ENCODE results near the gene SLC22A23. TPM values are rescaled to one million over a fixed set of nuclear protein-coding genes. Genes with fewer than 3 reads are reported as not detected.

SLC22A23 gene
- total RNA-seq, 1 donor from 2014 or later: 0.95 TPM

- POLR2A ChIA-PET: no interaction called here
- Mint-ChIP-seq H3K4me1 (no peaks in the 10 kb centered on the region), H3K27me3 (no peaks in the 10 kb centered on the region), H3K9me3 (no peaks in the 10 kb centered on the region), H3K27ac (no peak overlapping the region), H3K36me3 (ENCODE audit: low read depth) (peaks cover 3% of the 10 kb centered on the region), H3K4me3 (no peak overlapping the region)
- CTCF ChIA-PET: no interaction called here
- intact Hi-C loops (cut with micrococcal nuclease): no loop called here
- no peak for ATAC-seq (ENCODE audit: low read depth)
- TF ChIP-seq, protein P1, sequence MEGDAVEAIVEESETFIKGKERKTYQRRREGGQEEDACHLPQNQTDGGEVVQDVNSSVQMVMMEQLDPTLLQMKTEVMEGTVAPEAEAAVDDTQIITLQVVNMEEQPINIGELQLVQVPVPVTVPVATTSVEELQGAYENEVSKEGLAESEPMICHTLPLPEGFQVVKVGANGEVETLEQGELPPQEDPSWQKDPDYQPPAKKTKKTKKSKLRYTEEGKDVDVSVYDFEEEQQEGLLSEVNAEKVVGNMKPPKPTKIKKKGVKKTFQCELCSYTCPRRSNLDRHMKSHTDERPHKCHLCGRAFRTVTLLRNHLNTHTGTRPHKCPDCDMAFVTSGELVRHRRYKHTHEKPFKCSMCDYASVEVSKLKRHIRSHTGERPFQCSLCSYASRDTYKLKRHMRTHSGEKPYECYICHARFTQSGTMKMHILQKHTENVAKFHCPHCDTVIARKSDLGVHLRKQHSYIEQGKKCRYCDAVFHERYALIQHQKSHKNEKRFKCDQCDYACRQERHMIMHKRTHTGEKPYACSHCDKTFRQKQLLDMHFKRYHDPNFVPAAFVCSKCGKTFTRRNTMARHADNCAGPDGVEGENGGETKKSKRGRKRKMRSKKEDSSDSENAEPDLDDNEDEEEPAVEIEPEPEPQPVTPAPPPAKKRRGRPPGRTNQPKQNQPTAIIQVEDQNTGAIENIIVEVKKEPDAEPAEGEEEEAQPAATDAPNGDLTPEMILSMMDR (IDR thresholded peaks at IDR 0.05): no peak
- no peak for DNase-seq
Observed at GRCh38 chr6:3287308-3287707, 169.5 kb downstream of the SLC22A23 start.

DNA sequence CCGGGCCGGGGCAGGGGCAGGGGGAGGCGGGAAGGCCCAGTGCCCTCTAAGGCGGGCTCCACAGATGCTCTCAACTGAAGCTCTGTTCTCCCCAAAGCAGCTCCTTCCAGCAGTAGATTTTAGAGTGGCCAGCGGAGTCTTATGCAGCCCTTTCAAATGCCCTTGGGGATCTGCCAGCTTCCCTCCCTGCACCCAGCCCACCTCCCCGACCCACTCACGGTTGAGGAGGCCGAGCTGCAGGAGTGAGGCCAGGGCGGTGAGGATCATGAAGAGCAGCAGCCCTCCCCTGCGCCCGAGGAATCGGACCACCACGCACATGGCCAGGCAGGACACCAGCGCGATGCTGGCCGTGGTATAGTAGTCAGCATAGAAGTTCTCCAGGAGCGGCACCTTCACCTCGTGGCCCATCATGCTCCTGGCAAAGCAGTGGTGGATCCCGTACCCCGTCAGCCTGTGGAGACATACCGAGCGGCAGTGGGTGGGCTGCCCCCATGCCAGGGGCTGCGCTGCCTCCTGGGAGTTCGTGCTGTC, 170.1 kb downstream of the SLC22A23 start:
- Mint-ChIP-seq H3K27me3 (no peaks in the 10 kb centered on the region), H3K9me3 (no peaks in the 10 kb centered on the region), H3K27ac (no peak overlapping the region), H3K36me3 (ENCODE audit: low read depth) (peaks cover 3% of the 10 kb centered on the region), H3K4me1 (no peaks in the 10 kb centered on the region), H3K4me3 (no peak overlapping the region)
- intact Hi-C loops (cut with micrococcal nuclease): no loop called here
- TF ChIP-seq, protein P1 (IDR thresholded peaks at IDR 0.05): no peak
- CTCF ChIA-PET: no interaction called here
- ATAC-seq (ENCODE audit: low read depth) (no peak), DNase-seq (no peak)
- POLR2A ChIA-PET: no interaction called here

DNA sequence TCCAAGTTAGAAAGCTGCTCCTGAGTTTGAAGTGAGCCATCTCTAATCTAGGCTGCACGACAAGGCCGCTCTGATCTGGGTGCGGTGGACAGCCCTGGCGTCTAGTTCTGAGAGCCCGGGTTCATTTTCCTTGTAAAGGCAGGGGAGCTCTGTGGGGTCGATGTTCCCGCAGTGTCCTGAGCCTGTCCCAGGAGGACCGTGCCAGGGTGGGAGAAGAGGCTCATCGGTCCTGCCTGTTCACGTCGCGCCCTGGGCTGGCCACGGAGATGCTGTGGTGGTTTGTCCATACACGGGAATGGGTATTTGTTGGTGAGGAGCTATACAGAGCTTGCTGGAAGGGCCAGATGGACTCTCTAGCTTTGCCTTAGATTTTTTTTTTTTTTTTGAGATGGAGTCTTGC, 171.1 kb downstream of the SLC22A23 start:
- Mint-ChIP-seq H3K27ac (no peak overlapping the region), H3K36me3 (ENCODE audit: low read depth) (peaks cover 3% of the 10 kb centered on the region), H3K9me3 (no peaks in the 10 kb centered on the region), H3K4me1 (no peaks in the 10 kb centered on the region), H3K27me3 (no peaks in the 10 kb centered on the region), H3K4me3 (no peak overlapping the region)
- TF ChIP-seq, protein P1 (IDR thresholded peaks at IDR 0.05): no peak
- no peak for ATAC-seq (ENCODE audit: low read depth)
- intact Hi-C loops (cut with micrococcal nuclease): no loop called here
- DNase-seq: no peak
- POLR2A ChIA-PET: no interaction called here
- CTCF ChIA-PET: no interaction called here

GRCh38 chr6:3285049-3285639, 171.7 kb downstream of the SLC22A23 start:
- ChIA-PET POLR2A (no interaction called here), CTCF (interaction anchor here (1.9 kb wide), 1 partner anchor 447 kb away, joined by 5 read pairs; no protein-coding TSS in a partner anchor)

GRCh38 chr6:3284436-3284876, 172.4 kb downstream of the SLC22A23 start:
- CTCF ChIA-PET: interaction anchor here (1.9 kb wide), 1 partner anchor 448 kb away, joined by 5 read pairs; no protein-coding TSS in a partner anchor
- Mint-ChIP-seq H3K4me3 (no peak overlapping the region), H3K27me3 (no peaks in the 10 kb centered on the region), H3K27ac (no peak overlapping the region), H3K9me3 (no peaks in the 10 kb centered on the region), H3K36me3 (ENCODE audit: low read depth) (peaks cover 5% of the 10 kb centered on the region), H3K4me1 (peaks cover 3% of the 10 kb centered on the region)
- ATAC-seq (ENCODE audit: low read depth): no peak
- POLR2A ChIA-PET: no interaction called here
- intact Hi-C loops (cut with micrococcal nuclease): no loop called here
- no peak for DNase-seq
- TF ChIP-seq, protein P1 (IDR thresholded peaks at IDR 0.05): no peak

More at GRCh38 chr6:3285049-3285639, 171.7 kb downstream of the SLC22A23 start:
- intact Hi-C loops (cut with micrococcal nuclease): no loop called here
- TF ChIP-seq, protein P1 (IDR thresholded peaks at IDR 0.05): no peak
- no peak overlapping the region for H3K27ac Mint-ChIP-seq
- H3K4me3 Mint-ChIP-seq: no peak overlapping the region
- H3K36me3 Mint-ChIP-seq (ENCODE audit: low read depth): peaks cover 3% of the 10 kb centered on the region
- no peaks in the 10 kb centered on the region for H3K27me3 Mint-ChIP-seq
- DNase-seq (no peak), ATAC-seq (ENCODE audit: low read depth) (no peak)
- no peaks in the 10 kb centered on the region for H3K4me1 Mint-ChIP-seq
- H3K9me3 Mint-ChIP-seq: no peaks in the 10 kb centered on the region

All from activated B cell treated with CpG ODN at 0.5 μM for 24 hours (primary cell).